GM20431 (cell line): ENCODE measurements around the gene LARP1.

Experiments
- in situ Hi-C: fragments of 300-500 bp; cut with MseI, MboI; formaldehyde crosslinking; loops from one replicate; pipeline ENCODE4 v1.15.0; 2020; ENCODE audit warnings: low sequenced_read_pairs; ENCODE audit not compliant: unreplicated experiment

The LARP1 gene

DNA sequence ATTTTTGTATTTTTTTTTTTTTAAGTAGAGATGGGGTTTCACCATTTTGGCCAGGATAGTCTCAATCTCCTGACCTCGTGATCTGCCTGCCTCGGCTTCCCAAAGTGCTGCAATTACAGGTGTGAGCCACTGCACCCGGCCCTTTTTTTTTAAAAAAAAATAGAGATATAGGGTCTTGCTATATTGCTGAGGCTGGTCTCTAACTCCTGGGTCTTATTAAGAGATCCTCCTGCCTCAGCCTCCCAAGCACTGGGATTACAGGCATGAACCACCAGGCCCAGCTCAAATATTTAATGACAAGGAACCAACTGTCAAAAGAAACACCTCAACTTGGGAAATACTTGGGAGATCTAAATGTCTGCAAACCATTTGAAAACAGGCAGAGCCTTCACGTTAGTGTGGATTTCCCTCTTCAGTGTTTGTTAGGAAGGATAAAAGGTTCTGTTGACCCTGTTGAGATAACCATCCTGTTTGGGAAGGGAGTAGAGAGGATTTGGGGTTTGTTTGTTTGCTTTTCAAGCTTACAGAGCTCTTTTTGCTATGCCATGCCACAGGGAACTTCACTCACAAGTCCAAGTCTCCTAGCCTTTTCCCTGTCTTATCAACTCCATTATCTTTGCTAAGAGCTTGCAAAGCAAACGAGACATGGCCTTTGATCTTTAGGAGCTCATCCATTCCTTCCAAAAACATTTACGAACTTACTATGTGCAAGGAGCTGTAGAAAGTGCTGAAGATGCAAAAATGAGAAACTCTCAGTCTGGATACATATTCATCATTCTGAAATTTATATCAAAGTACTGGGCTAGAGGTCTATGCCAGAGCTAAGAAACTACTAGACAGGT lies 87.7 kb downstream of the LARP1 start:
- in situ Hi-C loops: no loop called here

DNA sequence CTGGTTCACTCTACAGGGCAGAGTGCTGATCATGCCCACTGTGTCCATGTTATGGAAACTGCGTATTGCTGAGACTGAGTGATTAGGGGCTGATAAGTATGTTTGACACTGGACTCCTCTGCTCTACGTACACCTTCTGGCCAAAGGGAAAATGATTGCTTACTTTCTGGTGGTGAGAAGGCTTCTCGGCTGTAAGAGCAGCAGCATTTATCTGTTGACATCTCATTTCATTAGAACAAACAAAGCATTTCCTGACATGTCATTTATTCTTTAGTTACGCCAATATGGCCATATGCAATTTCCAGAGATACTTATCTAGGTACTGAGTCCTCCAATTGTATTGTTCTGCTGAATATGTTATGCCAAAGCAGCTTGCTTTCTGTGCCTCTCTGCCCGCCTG lies 89.6 kb downstream of the LARP1 start:
- in situ Hi-C loops: no loop called here

DNA sequence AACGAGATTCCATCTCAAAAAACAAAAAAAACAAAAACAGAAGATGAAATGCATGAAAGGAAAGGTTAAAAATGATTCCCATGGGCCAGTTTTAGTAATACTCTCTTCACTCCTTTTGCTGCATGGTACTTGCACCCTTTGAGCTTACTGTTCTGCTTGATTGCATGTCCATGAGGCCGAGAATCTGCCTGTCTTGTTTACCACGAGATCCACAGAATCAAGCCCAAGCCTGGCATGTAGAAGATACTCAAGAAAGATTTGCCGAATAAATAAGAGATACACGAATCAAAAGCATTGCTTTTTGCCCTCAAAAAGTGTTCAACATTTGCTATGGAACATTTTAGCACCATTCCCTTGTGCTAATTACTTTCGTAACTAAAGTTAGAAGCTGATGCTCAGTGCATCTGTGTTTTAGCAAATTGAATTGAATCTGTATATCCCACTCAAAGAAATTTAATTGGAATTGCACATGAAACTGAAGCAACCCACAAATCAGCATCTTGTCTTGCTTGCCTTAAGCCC lies 94.1 kb downstream of the LARP1 start:
- in situ Hi-C loops: no loop called here

DNA sequence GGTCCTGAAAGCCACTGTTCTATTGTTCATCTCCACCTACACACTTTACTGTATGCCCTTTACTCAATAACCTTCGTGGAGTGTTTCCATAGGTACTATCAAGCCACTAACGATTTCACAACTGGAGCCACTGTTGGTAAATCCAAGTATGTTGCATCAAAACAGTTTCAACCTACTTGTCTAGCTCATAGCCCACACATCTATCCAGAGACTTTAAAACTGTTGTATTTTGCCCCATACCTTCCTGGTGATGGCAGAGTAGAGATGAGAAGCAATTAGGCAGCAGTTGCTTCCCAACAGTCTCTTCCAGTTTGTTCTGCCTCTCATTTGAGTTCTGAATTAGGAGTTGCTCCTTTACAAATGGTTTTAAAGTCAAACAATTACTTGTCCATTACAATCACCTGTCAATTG lies 94.6 kb downstream of the LARP1 start:
- in situ Hi-C loops: no loop called here

DNA sequence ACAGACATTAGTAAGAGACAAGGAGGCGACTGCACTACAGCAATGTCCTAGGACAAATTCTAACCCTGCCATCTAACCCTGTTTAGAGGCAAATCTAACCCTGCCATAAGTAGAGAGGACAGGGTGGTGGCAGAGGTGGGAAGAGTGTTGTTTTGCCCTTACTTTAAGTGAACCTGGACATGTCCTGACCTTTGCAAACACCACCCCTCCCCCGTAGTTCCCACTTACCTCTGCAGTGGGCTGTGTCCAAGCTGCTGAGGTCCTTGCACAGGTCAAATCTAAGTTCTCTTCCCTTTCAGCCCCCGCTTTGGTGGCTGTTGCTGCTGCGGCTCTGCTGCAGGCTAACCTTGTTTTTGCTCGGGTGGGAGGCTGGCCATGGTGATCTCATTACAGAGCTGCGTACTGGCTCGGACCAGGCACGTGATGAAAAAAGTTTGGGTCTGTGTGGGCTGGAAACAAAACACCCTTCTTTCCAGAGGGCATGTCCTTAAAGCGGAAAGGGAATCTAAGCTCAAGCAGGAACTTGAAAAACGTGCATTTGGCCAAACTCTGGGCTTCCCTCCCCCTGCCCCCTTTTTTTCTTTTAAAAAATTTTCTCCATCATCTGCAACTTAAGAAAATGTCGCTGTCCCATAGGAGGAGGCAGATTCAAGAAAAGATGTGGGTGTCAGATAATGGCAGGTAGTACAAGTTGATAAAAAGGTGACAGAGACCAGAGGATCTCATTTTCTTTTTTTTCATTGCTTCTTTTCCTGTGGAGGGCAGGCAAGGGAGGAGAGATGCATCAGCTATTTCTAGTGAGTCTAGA lies 95.3 kb downstream of the LARP1 start, which contains the start of gene FAXDC2:
FAXDC2 (minus strand) TSS at position 349 of the 808 bp plus-strand sequence. CDS start 12,425 bp downstream, outside the sequence.
- in situ Hi-C loops: no loop called here

DNA sequence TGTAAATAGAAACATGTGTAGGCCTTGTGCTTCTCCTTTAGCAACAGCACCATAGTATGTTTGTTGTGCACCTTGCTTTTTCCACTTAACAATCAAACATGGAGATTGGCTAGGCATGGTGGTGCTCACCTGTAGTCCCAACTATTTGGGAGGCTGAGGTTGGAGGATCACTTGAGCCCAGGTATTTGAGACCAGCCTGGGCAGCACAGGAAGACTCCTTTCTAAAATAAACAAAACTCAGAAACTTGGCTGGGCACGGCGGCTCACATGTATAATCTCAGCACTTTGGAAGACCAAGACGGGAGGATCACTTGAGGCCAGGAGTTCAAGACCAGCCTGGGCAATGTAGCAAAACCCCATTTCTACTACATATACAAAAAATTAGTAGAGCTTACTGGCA lies 96.2 kb downstream of the LARP1 start:
- in situ Hi-C loops: no loop called here

DNA sequence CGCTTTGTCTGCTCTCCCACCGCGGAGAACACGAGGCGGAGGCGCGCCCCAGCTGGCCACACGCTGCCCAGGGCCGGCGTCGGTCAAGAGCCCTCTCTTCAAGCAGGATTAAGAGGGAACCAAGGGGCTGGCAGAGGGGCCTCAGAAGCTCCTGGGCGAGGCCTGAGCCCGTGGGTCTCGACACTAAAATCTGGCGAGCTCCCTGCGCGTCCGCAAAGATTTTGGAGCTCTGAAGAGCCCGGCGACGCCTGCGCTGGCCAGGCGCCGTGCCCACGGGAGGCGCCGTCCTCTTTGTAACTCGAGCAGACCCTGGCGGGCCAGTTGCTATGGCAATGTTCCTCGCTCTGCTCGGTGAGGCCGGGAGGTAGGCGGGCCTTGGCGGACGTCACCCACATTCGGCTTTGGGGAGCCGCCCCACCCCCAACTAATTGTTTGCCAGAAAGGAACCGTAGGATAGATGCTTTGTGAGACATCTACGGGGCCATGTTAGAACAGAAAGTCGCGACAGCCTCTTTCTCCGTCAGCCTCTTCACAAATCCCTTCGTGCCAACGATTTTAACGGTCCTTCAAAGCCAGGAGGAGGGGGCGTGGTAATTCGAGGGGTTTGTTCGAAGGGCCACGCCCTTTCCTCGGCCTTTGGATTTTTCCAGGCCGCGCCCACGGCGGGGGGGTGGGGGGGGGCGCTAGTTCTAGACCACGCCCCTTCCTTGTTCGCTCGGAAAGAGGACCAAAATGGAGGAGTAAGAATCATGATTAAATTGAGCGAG lies 102.5 kb downstream of the LARP1 start:
- in situ Hi-C loops: no loop called here

DNA sequence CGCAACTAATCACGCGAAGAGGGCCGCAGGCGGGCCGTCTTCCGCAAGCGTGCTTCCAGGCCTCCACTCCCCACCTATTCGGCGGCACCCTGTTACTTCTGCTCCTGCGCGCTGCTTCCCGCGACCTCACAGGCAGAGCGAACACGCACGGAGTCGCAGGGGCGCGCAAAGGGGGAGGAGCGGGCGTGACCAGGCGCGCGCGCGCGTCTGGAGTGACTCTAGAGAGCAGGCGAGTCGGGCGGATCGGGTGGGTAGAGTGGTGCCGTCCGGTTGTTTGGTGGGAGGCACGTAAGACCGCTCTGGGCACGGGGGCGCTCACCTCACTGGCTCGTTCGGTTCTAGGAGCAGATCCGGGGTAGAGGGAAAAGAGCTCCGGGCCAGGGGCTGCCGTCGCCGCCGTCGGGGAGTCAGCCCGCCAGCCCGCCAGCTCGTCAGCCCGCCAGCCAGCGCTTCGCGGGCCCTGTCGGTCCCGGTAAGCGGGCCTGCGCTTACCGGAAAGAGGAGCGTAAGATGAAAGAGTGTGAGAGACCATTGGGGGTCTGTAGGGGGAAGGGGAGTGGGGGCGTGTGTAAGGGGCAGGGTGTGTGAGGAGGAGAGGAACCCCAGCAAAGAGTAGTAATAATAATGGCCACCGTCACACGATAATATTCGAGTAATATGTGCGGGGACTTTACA lies 103.3 kb downstream of the LARP1 start, which contains the start of gene CNOT8:
CNOT8 (plus strand) TSS at position 331 of the 675 bp plus-strand sequence. CDS start 4,652 bp downstream, outside the sequence.
- in situ Hi-C loops: no loop called here

DNA sequence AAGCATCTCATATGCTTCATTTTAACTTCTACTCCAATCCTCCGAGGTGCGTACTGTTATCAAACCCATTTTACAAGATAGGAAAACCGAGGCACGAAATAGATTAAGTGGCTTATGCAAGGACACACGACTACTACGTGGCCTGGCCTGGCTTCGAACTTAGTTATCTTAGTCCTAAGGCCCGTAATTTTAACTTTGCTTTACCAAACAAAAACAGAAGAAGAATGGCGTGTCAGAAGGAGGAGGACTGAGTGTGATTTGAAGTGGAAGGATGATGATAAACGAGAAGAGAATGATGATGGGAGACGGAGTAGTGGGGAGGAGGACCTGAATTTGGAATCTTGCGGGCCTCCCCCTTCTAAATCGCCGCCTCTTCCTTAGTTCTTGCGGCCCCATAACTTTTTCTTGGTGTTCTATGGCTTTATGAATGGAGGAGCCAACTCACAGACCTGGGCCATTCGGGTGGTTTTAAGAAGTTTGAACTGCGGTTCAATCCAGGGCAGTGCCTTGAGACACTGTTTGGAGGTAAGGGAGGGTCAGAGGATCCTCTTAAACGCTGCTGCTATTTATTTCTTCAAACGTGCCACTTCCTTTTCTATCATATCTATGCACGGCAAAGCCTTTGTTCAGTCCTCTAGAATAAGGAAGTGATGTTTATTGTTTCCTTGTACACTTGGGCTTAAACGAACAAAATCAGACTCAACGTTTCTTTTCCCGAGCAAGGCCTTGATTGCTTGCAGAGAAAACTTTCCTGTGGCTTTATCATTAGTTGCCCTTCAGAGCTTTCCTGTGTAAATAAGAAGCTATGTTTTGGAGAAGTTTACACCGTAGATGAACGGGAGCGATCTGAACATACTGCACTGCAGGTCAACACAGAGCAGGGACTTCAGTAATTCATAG lies 104.0 kb downstream of the LARP1 start:
- in situ Hi-C loops: no loop called here

DNA sequence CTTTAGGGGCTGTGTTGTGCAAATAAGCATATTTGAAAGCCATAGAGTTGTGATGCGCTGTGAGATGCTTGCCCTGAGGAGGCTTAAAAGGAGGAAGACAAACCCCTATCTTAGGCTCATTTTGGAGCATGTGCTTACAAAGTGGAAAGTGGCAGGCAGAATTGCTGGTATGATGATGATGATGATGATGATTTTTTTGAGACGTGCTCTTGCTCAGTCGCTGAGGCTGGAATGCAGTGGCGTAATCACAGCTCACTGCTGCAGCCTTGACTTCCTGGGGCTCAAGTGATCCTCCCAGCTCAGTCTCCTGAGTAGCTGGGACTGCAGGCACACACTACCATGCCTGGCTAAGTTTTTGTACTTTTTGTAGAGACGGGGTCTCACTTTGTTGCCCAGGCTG lies 104.9 kb downstream of the LARP1 start:
- in situ Hi-C loops: no loop called here

DNA sequence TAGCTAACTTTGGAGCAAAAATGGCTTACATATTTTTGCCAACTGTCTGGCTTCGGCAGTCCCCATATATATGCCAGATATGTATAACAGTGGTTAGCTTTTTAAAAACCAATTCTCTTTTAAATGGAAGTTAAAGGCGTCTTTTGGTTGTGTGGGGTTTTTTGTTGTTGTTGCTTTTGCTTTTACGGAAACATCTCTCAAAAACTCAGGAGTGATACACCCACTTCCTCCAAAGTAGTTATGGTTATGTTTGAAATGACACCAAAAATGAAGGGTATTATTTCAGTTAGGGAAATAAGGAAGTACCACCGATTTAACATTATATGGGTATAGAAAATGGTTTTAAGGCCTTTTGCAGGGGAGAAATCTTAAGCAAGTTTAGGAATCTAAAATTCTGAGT lies 105.6 kb downstream of the LARP1 start:
- in situ Hi-C loops: no loop called here

DNA sequence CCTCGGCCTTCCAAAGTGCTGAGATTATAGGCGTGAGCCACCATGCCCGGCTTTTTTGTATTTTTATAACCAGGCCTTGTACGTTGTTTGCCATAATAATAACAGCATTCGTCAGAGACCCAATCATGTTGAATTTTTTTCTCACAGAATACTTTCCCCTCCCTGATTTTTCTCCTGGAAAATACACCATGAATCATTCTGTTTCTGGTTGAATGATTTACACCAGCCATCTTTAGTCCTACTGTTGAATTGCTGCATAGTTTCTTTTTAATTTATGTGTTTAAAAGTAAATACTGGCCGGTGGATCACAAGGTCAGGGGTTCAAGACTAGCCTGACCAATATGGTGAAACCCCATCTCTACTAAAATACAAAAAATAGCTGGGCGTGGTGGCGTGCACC lies 106.8 kb downstream of the LARP1 start:
- in situ Hi-C loops: no loop called here

DNA sequence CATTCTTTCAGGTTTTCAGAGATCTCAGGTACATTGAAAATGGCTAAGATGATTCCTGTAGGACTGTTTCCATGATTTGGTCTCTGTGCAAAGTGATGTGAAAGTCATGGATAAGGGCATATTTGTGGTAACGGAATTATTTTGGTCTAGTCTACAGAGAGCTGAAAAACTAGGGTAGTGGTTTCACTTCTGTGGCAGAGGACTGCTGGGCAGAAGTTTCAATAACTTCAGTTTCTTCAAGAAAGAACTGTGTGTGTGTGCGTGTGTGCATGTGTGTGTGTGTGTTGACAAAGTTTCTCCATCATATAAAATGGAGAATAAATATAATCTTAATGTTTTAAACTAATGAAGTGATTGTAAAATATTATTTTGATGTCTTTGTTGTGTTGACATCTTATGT lies 107.6 kb downstream of the LARP1 start:
- in situ Hi-C loops: no loop called here

DNA sequence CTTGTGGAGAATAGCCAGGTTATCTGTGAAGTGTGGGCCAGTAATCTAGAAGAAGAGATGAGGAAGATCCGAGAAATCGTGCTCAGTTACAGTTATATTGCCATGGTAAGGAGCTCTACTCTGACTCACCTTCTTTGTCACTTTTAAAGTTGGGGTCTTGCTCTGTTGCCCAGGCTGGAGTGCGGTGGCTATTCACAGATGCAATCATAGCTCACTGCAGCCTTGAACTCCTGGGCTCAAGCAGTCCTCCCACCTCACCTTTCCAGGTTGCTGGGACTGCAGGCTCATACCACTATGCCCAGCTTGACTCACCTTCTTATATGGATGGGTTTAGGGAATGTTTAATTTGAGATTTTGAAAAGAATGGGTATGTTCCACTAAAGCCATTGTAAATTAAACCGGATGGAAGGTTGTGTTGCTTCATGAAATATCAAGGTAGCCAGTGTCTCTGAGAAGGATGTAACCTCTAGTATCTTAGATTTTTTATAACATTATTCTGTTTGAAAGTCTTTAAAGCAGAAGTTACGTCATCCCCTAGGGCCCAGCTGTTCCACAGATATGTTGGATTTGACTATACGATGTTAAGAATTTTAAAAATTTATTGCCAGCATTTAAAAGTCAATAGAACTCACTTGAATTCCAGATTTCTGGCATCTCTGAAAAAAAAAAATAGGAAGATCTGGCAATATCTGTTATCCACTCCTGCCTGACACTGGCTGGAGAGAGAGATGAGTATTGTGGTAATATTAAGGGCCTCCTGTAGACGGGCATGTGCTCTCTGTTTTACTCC lies 108.3 kb downstream of the LARP1 start:
- in situ Hi-C loops: no loop called here

DNA sequence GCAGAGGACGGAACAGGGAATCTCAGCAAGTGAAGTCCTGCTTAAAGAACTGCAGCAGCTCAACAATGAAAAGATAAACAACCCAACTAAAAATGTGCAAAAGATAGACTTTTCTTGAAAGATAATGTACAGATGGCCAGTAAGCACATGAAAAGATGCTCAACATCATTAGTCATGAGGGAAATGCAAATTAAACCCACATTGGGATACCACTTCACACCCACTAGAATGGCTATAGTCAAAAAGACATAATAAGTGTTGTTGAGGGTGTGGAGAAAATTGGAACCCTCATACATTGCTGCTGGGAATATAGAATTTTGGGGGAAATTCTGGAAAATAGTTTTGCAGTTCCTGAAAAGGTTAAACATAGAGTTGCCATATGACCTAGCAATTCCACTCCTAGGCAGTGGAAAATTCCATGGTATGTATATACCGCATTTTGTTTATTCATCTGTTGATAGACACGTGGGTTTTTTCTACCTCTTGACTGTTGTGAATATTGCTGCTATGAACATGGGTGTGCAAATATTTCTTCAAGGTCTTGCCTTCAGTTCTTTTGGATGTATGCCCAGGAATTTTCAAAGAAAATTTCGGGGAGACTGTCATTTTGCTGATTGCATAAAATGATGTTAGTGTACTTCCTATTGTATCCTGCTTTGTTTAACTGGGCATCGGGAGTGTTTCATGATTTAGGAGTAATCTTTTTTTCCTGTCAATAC lies 110.4 kb downstream of the LARP1 start:
- in situ Hi-C loops: no loop called here

DNA sequence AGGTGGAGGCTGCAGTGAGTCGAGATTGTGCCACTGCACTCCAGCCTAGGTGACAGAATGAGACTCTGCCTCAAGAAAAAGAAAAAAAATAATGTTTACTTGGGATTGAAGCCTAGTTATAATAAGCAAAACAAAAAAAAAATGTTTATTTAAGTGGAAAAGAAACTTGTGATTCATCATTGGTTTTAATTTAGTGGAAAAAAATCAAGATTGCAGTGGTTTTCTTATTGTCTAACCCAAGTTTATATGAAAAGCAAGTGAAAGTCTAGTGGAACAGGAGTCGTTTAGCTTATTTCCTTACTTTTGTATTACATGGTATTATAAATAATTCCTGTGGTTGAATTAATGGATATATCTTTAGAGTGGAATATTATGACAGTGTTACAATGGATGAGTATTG lies 111.7 kb downstream of the LARP1 start:
- in situ Hi-C loops: no loop called here
